Glutamatergic neuron (in vitro differentiated cells): ENCODE measurements around the gene ZFYVE21. TPM values are rescaled to one million over a fixed set of nuclear protein-coding genes. Genes with fewer than 3 reads are reported as not detected.

ENCODE experiments used
- DNase-seq: peaks from one replicate; pipeline ENCODE4 v3.0.0; 2022
- H3K27ac Mint-ChIP-seq: one replicate; pipeline ENCODE4 v1.8.0; 2020; ENCODE audit warnings: mild to moderate bottlenecking, mixed read lengths, inconsistent platforms; ENCODE audit not compliant: unreplicated experiment
- H3K27me3 Mint-ChIP-seq: one replicate; pipeline ENCODE4 v1.8.0; 2020; ENCODE audit warnings: mild to moderate bottlenecking, moderate library complexity, mixed read lengths, inconsistent platforms; ENCODE audit not compliant: unreplicated experiment
- H3K36me3 Mint-ChIP-seq: one replicate; pipeline ENCODE4 v1.8.0; 2020; ENCODE audit warnings: mild to moderate bottlenecking, mixed read lengths, inconsistent platforms; ENCODE audit not compliant: unreplicated experiment
- H3K4me1 Mint-ChIP-seq: one replicate; pipeline ENCODE4 v1.8.0; 2020; ENCODE audit warnings: mild to moderate bottlenecking, low read depth, mixed read lengths, inconsistent platforms; ENCODE audit not compliant: unreplicated experiment
- H3K4me3 Mint-ChIP-seq: one replicate; pipeline ENCODE4 v1.8.0; 2020; ENCODE audit warnings: mild to moderate bottlenecking, mixed read lengths, inconsistent platforms; ENCODE audit not compliant: unreplicated experiment
- H3K9me3 Mint-ChIP-seq: one replicate; pipeline ENCODE4 v1.8.0; 2020; ENCODE audit warnings: mild to moderate bottlenecking, moderate library complexity, mixed read lengths, inconsistent platforms; ENCODE audit not compliant: unreplicated experiment
- CTCF ChIP-seq: fragments of 200-600 bp; sonication (generic); IDR thresholded peaks from one replicate; pipeline ENCODE4 v1.5.0; 2021; ENCODE audit not compliant: partially characterized antibody, unreplicated experiment
- total RNA-seq: library from RNA; stranded (reverse); fragmentation: NEBNext Ultra II Directional; extraction: Animal tissue kit (Norgen Biotek cat#: 25700); gene quantifications from one replicate; pipeline ENCODE4 v1.2.1, GENCODE V29; 2021; ENCODE audit not compliant: unreplicated experiment

Gene ZFYVE21
- total RNA-seq, 1 donor from 2014 or later, result 49.1 TPM

GRCh38 chr14:103714063-103714724 is 1.4 kb upstream of the ZFYVE21 start:
- Mint-ChIP-seq H3K27ac (peak overlapping the region; percentile 77), H3K4me1 (peaks cover 33% of the 10 kb centered on the region), H3K9me3 (peaks cover 37% of the 10 kb centered on the region), H3K36me3 (peaks cover 9% of the 10 kb centered on the region), H3K27me3 (peaks cover 38% of the 10 kb centered on the region), H3K4me3 (peak overlapping the region; percentile 49)
- DNase-seq, result no peak
- TF ChIP-seq CTCF, result no peak

GRCh38 chr14:103716091-103716801 is 636 bp downstream of the ZFYVE21 start:
- Mint-ChIP-seq H3K36me3 (peaks cover 9% of the 10 kb centered on the region), H3K27me3 (peaks cover 29% of the 10 kb centered on the region), H3K27ac (peak overlapping the region; percentile 55), H3K4me3 (peak overlapping the region; percentile 86), H3K4me1 (peaks cover 33% of the 10 kb centered on the region), H3K9me3 (peaks cover 29% of the 10 kb centered on the region)
- no peak for TF ChIP-seq CTCF
- no peak for DNase-seq

- DNase-seq, result no peak
- H3K27me3 Mint-ChIP-seq, result peaks cover 28% of the 10 kb centered on the region
- no peak for TF ChIP-seq CTCF
- peak overlapping the region; percentile 86 for H3K4me3 Mint-ChIP-seq
- peaks cover 9% of the 10 kb centered on the region for H3K36me3 Mint-ChIP-seq
- H3K27ac Mint-ChIP-seq, result peak overlapping the region; percentile 55
- H3K9me3 Mint-ChIP-seq, result peaks cover 27% of the 10 kb centered on the region
- peaks cover 32% of the 10 kb centered on the region for H3K4me1 Mint-ChIP-seq
Measured at GRCh38 chr14:103716899-103717411, 1.3 kb downstream of the ZFYVE21 start.

- no peak for TF ChIP-seq CTCF
- H3K27ac Mint-ChIP-seq, result no peak overlapping the region
- H3K4me1 Mint-ChIP-seq, result peaks cover 28% of the 10 kb centered on the region
- DNase-seq, result no peak
- peaks cover 19% of the 10 kb centered on the region for H3K9me3 Mint-ChIP-seq
- peaks cover 9% of the 10 kb centered on the region for H3K36me3 Mint-ChIP-seq
- H3K4me3 Mint-ChIP-seq, result peak overlapping the region; percentile 46
- H3K27me3 Mint-ChIP-seq, result peaks cover 17% of the 10 kb centered on the region
Measured at GRCh38 chr14:103718572-103718971, 3.0 kb downstream of the ZFYVE21 start.

- Mint-ChIP-seq H3K4me1 (peaks cover 28% of the 10 kb centered on the region), H3K36me3 (peaks cover 9% of the 10 kb centered on the region), H3K4me3 (peak overlapping the region; percentile 17), H3K27ac (no peak overlapping the region), H3K9me3 (peaks cover 12% of the 10 kb centered on the region), H3K27me3 (peaks cover 11% of the 10 kb centered on the region)
- DNase-seq, result no peak
- no peak for TF ChIP-seq CTCF
Measured at GRCh38 chr14:103719751-103720150, 4.1 kb downstream of the ZFYVE21 start.
